WTC11 (cell line): ENCODE data around the gene SPNS2. TPM values are rescaled to one million over a fixed set of nuclear protein-coding genes. Genes with fewer than 3 reads are reported as not detected.

Experiments used
- ATAC-seq: fragments of 200-7000 bp; cut with Tn5 transposase; 2 replicates; pipeline ENCODE4 v1.10.0; 2021; ENCODE audit warnings: mild to moderate bottlenecking, moderate library complexity
- CTCF ChIA-PET: fragments of 300-600 bp; sonication (Branson Sonifier 250); formaldehyde crosslinking; loops from one replicate; lab custom pipeline; 2021; ENCODE audit warnings: antibody characterized with exemption; lab: Charles Lee
- POLR2A ChIA-PET: fragments of 350-600 bp; sonication (Branson Sonifier 250); formaldehyde crosslinking; loops from one replicate; lab custom pipeline; 2021; ENCODE audit warnings: antibody characterized with exemption; lab: Charles Lee
- DNase-seq: peaks from one replicate; pipeline ENCODE4 v3.0.0; 2021; ENCODE audit warnings: low spot score
- H3K27ac Mint-ChIP-seq: 2 replicates; pipeline ENCODE4 v1.8.0; 2021; ENCODE audit warnings: mixed read lengths
- H3K27me3 Mint-ChIP-seq: 2 replicates; pipeline ENCODE4 v1.8.0; 2021; ENCODE audit warnings: low read depth, mild to moderate bottlenecking, moderate library complexity, mixed read lengths
- H3K36me3 Mint-ChIP-seq: 2 replicates; pipeline ENCODE4 v1.8.0; 2021; ENCODE audit warnings: mixed read lengths
- H3K4me1 Mint-ChIP-seq: 2 replicates; pipeline ENCODE4 v1.8.0; 2022; ENCODE audit warnings: mixed read lengths
- H3K4me3 Mint-ChIP-seq: 2 replicates; pipeline ENCODE4 v1.8.0; 2021; ENCODE audit warnings: mild to moderate bottlenecking, moderate library complexity, mixed read lengths
- H3K9me3 Mint-ChIP-seq: 2 replicates; pipeline ENCODE4 v1.8.0; 2021; ENCODE audit warnings: mixed read lengths
- AFF4 ChIP-seq: sonication (generic); formaldehyde crosslinking; IDR thresholded peaks from 2 replicates; pipeline ENCODE4 v1.8.1; 2023; ENCODE audit warnings: mild to moderate bottlenecking, missing genetic modification reagents, borderline replicate concordance
- ATF1 ChIP-seq: sonication (generic); formaldehyde crosslinking; IDR thresholded peaks from 2 replicates; pipeline ENCODE4 v1.8.1; 2023; ENCODE audit warnings: mild to moderate bottlenecking, moderate library complexity, missing genetic modification reagents
- CTCF ChIP-seq: fragments of 200-600 bp; IDR thresholded peaks from 2 replicates; pipeline ENCODE4 v1.8.0; 2022; ENCODE audit warnings: antibody characterized with exemption
- ESRRA ChIP-seq: sonication (generic); formaldehyde crosslinking; IDR thresholded peaks from 2 replicates; pipeline ENCODE4 v1.8.1; 2022; ENCODE audit warnings: mild to moderate bottlenecking, missing genetic modification reagents, borderline replicate concordance
- FOXJ3 ChIP-seq: sonication (generic); formaldehyde crosslinking; IDR thresholded peaks from 2 replicates; pipeline ENCODE4 v1.9.0; 2021; ENCODE audit warnings: missing genetic modification reagents, mild to moderate bottlenecking, borderline replicate concordance
- KAT7 ChIP-seq: sonication (generic); formaldehyde crosslinking; IDR thresholded peaks from 2 replicates; pipeline ENCODE4 v1.8.1; 2023; ENCODE audit warnings: missing genetic modification reagents, mild to moderate bottlenecking, borderline replicate concordance
- NFE2L1 ChIP-seq: sonication (generic); formaldehyde crosslinking; IDR thresholded peaks from 2 replicates; pipeline ENCODE4 v1.8.1; 2023; ENCODE audit warnings: missing genetic modification reagents
- NR2C2 ChIP-seq: sonication (generic); formaldehyde crosslinking; IDR thresholded peaks from 2 replicates; pipeline ENCODE4 v1.8.0; 2022; ENCODE audit warnings: mild to moderate bottlenecking, missing genetic modification reagents
- SMAD3 ChIP-seq: sonication (generic); formaldehyde crosslinking; IDR thresholded peaks from 2 replicates; pipeline ENCODE4 v1.8.0; 2022; ENCODE audit warnings: missing genetic modification reagents, mild to moderate bottlenecking, borderline replicate concordance
- SMAD4 ChIP-seq: sonication (generic); formaldehyde crosslinking; IDR thresholded peaks from 2 replicates; pipeline ENCODE4 v1.8.0; 2022; ENCODE audit warnings: mild to moderate bottlenecking, missing genetic modification reagents
- ZNF138 ChIP-seq: sonication (generic); formaldehyde crosslinking; conservative IDR thresholded peaks from 2 replicates; pipeline ENCODE4 v1.8.1; 2022; ENCODE audit warnings: mild to moderate bottlenecking, moderate library complexity, missing genetic modification reagents
- ZNF232 ChIP-seq: sonication (generic); formaldehyde crosslinking; IDR thresholded peaks from 2 replicates; pipeline ENCODE4 v1.8.0; 2022; ENCODE audit warnings: mild to moderate bottlenecking, missing genetic modification reagents
- ZNF512 ChIP-seq: sonication (generic); formaldehyde crosslinking; IDR thresholded peaks from 2 replicates; pipeline ENCODE4 v1.8.1; 2022; ENCODE audit warnings: missing genetic modification reagents, borderline replicate concordance
- ZNF671 ChIP-seq: fragments of 250-450 bp; sonication (Bioruptor Pico); IDR thresholded peaks from 2 replicates; pipeline ENCODE4 v1.8.0; 2021; ENCODE audit warnings: mild to moderate bottlenecking
- total RNA-seq: library from RNA; stranded (reverse); gene quantifications from 3 replicates; pipeline ENCODE4 v1.2.3, GENCODE V29; 2021
- TF ChIP-seq, protein P1 (sequence below): sonication (generic); formaldehyde crosslinking; IDR thresholded peaks from 2 replicates; pipeline ENCODE4 v1.8.0; 2022; ENCODE audit warnings: missing genetic modification reagents
- TF ChIP-seq, protein P2 (sequence below): sonication (generic); formaldehyde crosslinking; IDR thresholded peaks from 2 replicates; pipeline ENCODE4 v1.8.1; 2022; ENCODE audit warnings: low read depth, missing genetic modification reagents, borderline replicate concordance
- TF ChIP-seq, protein P3 (sequence below): sonication (generic); formaldehyde crosslinking; IDR thresholded peaks from 2 replicates; pipeline ENCODE4 v1.8.1; 2023; ENCODE audit warnings: mild to moderate bottlenecking, missing genetic modification reagents

Gene SPNS2
- total RNA-seq, 1 experiment from 2014 or later, result 0.87 TPM

GRCh38 chr17:4475463-4475862 lies 23.2 kb upstream of the SPNS2 start:
- no peak for ATAC-seq
- POLR2A ChIA-PET, result interaction anchor here (0.6 kb wide), 1 partner anchor 271 kb away, joined by 3 read pairs; no protein-coding TSS in a partner anchor
- TF ChIP-seq AFF4 (CRISPR knock-in tag) (no peak), ZNF671 (CRISPR knock-in tag) (no peak), ZNF138 (CRISPR knock-in tag) (no peak), KAT7 (CRISPR knock-in tag) (no peak), SMAD3 (CRISPR knock-in tag) (no peak), ATF1 (CRISPR knock-in tag) (no peak), SMAD4 (CRISPR knock-in tag) (no peak), NFE2L1 (no peak)
- TF ChIP-seq, protein P1, sequence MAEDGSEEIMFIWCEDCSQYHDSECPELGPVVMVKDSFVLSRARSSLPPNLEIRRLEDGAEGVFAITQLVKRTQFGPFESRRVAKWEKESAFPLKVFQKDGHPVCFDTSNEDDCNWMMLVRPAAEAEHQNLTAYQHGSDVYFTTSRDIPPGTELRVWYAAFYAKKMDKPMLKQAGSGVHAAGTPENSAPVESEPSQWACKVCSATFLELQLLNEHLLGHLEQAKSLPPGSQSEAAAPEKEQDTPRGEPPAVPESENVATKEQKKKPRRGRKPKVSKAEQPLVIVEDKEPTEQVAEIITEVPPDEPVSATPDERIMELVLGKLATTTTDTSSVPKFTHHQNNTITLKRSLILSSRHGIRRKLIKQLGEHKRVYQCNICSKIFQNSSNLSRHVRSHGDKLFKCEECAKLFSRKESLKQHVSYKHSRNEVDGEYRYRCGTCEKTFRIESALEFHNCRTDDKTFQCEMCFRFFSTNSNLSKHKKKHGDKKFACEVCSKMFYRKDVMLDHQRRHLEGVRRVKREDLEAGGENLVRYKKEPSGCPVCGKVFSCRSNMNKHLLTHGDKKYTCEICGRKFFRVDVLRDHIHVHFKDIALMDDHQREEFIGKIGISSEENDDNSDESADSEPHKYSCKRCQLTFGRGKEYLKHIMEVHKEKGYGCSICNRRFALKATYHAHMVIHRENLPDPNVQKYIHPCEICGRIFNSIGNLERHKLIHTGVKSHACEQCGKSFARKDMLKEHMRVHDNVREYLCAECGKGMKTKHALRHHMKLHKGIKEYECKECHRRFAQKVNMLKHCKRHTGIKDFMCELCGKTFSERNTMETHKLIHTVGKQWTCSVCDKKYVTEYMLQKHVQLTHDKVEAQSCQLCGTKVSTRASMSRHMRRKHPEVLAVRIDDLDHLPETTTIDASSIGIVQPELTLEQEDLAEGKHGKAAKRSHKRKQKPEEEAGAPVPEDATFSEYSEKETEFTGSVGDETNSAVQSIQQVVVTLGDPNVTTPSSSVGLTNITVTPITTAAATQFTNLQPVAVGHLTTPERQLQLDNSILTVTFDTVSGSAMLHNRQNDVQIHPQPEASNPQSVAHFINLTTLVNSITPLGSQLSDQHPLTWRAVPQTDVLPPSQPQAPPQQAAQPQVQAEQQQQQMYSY, result no peak
- TF ChIP-seq, protein P2, sequence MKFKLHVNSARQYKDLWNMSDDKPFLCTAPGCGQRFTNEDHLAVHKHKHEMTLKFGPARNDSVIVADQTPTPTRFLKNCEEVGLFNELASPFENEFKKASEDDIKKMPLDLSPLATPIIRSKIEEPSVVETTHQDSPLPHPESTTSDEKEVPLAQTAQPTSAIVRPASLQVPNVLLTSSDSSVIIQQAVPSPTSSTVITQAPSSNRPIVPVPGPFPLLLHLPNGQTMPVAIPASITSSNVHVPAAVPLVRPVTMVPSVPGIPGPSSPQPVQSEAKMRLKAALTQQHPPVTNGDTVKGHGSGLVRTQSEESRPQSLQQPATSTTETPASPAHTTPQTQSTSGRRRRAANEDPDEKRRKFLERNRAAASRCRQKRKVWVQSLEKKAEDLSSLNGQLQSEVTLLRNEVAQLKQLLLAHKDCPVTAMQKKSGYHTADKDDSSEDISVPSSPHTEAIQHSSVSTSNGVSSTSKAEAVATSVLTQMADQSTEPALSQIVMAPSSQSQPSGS (CRISPR knock-in tag), result no peak

GRCh38 chr17:4476017-4476416 lies 22.7 kb upstream of the SPNS2 start:
- DNase-seq (no peak), ATAC-seq (no peak)
- Mint-ChIP-seq H3K27ac (no peak overlapping the region), H3K4me1 (peaks cover 3% of the 10 kb centered on the region), H3K9me3 (no peaks in the 10 kb centered on the region), H3K27me3 (no peaks in the 10 kb centered on the region), H3K36me3 (no peaks in the 10 kb centered on the region), H3K4me3 (no peak overlapping the region)
- ChIA-PET CTCF (interaction anchor here (1.1 kb wide), 1 partner anchor 54 kb away, joined by 9 read pairs; no protein-coding TSS in a partner anchor), POLR2A (interaction anchor here (0.6 kb wide), 1 partner anchor 272 kb away, joined by 3 read pairs; no protein-coding TSS in a partner anchor)
- TF ChIP-seq ESRRA (CRISPR knock-in tag) (no peak), ZNF512 (no peak), CTCF (no peak), NR2C2 (no peak), AFF4 (CRISPR knock-in tag) (no peak), FOXJ3 (no peak), ZNF232 (no peak)
- TF ChIP-seq, protein P3, sequence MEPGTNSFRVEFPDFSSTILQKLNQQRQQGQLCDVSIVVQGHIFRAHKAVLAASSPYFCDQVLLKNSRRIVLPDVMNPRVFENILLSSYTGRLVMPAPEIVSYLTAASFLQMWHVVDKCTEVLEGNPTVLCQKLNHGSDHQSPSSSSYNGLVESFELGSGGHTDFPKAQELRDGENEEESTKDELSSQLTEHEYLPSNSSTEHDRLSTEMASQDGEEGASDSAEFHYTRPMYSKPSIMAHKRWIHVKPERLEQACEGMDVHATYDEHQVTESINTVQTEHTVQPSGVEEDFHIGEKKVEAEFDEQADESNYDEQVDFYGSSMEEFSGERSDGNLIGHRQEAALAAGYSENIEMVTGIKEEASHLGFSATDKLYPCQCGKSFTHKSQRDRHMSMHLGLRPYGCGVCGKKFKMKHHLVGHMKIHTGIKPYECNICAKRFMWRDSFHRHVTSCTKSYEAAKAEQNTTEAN (CRISPR knock-in tag), result no peak

More at GRCh38 chr17:4475463-4475862, 23.2 kb upstream of the SPNS2 start:
- H3K9me3 Mint-ChIP-seq, result no peaks in the 10 kb centered on the region
- no peaks in the 10 kb centered on the region for H3K36me3 Mint-ChIP-seq
- CTCF ChIA-PET, result interaction anchor here (1.4 kb wide), 1 partner anchor 23 kb away, joined by 4 read pairs; the partner anchor contains the start of gene SPNS2
- DNase-seq, result no peak
- no peak overlapping the region for H3K4me3 Mint-ChIP-seq
- H3K4me1 Mint-ChIP-seq, result no peaks in the 10 kb centered on the region
- H3K27ac Mint-ChIP-seq, result no peak overlapping the region
- H3K27me3 Mint-ChIP-seq, result no peaks in the 10 kb centered on the region
